Skeletal muscle tissue (tissue), 4 donors: ENCODE measurements around the gene ARID2. TPM values are rescaled to one million over a fixed set of nuclear protein-coding genes. Genes with fewer than 3 reads are reported as not detected.

Experiments used
- H3K27ac ChIP-seq: one replicate; pipeline ENCODE4 v1.7.0; 2013; ENCODE audit warnings: mild to moderate bottlenecking, low read depth, low read length, inconsistent platforms
- H3K27me3 ChIP-seq, 3 donors: one replicate each; pipeline ENCODE4 v1.7.0; 2013; ENCODE audit warnings: low read length in 3 of 3; ENCODE audit not compliant: control insufficient read depth in 3 of 3, insufficient read depth in 3 of 3
- H3K36me3 ChIP-seq, 3 donors: one replicate each; pipeline ENCODE4 v1.7.0; 2013; ENCODE audit warnings: low read length in 3 of 3; ENCODE audit not compliant: control insufficient read depth in 3 of 3, insufficient read depth in 3 of 3
- H3K4me1 ChIP-seq, 3 donors: one replicate each; pipeline ENCODE4 v1.7.0; 2013; ENCODE audit warnings: low read length in 3 of 3, mild to moderate bottlenecking in 3 of 3; ENCODE audit not compliant: control insufficient read depth in 3 of 3, insufficient read depth in 3 of 3
- H3K4me3 ChIP-seq, 3 donors: one replicate each; pipeline ENCODE4 v1.7.0; 2013; ENCODE audit warnings: low read length in 3 of 3
- H3K9ac ChIP-seq, 3 donors: one replicate each; pipeline ENCODE4 v1.7.0; 2013; ENCODE audit warnings: low read length in 3 of 3, mild to moderate bottlenecking in 3 of 3, moderate library complexity in 2 of 3, low read depth in 1 of 3
- H3K9me3 ChIP-seq, 3 donors: one replicate each; pipeline ENCODE4 v1.7.0; 2013; ENCODE audit warnings: low read length in 3 of 3; ENCODE audit not compliant: control insufficient read depth in 3 of 3
- total RNA-seq: library from RNA; depleted of rRNA; stranded (reverse); fragments of >200 nt; gene quantifications from one replicate; pipeline ENCODE4 v1.2.3, GENCODE V29; 2014
- donor health status: Osteomylitis.

Gene ARID2
- total RNA-seq, 1 donor from 2014 or later = 43.3 TPM

GRCh38 chr12:45713078-45713477, 16.4 kb upstream of the ARID2 start:
- H3K27me3 ChIP-seq = no peaks in the 10 kb centered on the region
- no peak overlapping the region for H3K4me3 ChIP-seq
- no peaks in the 10 kb centered on the region for H3K9me3 ChIP-seq
- H3K36me3 ChIP-seq = no peaks in the 10 kb centered on the region
- H3K4me1 ChIP-seq = no peaks in the 10 kb centered on the region
- no peak overlapping the region for H3K9ac ChIP-seq
- no peak overlapping the region for H3K27ac ChIP-seq

DNA sequence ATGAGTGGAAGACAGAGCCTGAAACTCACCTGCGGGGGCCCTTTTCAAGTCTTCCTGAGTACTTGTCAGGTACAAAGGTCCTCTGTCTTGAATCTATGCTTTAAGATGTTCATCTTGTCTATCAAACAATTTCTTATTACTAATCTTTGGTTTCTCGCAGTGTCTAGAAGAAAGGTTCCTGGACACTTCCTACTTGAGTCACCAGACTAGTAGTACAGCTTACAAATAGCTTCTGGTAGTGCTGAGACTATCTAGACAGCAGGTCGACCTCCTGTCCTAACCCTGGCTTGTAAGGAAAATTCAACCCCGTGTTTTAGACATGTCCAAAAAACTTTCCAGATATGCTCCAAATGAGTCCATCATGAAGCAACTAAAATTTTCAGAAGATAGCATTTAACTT, 11.2 kb upstream of the ARID2 start:
- no peaks in the 10 kb centered on the region for H3K36me3 ChIP-seq
- H3K4me3 ChIP-seq = no peak overlapping the region
- no peaks in the 10 kb centered on the region for H3K9me3 ChIP-seq
- no peaks in the 10 kb centered on the region for H3K27me3 ChIP-seq
- H3K4me1 ChIP-seq = peaks cover 0 to 12% (median 2%) of the 10 kb centered on the region in 3 donors
- H3K27ac ChIP-seq = no peak overlapping the region
- H3K9ac ChIP-seq = no peak overlapping the region

DNA sequence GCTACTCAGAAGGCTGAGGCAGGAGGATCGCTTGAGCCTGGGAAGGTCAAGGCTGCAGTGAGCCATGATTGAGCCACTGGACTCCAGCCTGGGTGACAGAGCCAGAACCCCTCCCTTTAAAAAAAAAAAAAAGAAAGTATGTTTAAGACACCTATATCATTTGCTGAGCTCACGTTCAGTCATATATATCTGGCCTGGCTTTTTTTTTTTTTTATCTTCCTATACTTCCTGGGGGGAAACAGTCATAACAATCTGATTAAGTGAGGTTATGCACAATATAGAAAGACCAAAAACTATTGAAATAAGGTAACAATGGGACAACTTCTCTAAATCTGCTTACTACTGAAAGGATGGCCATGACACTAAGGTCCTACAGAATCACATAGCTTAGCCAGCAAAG, 9.4 kb upstream of the ARID2 start:
- Histone ChIP-seq H3K4me3 (no peak overlapping the region), H3K9me3 (no peaks in the 10 kb centered on the region), H3K4me1 (peaks cover 2 to 20% (median 4%) of the 10 kb centered on the region in 3 donors), H3K27ac (no peak overlapping the region), H3K9ac (no peak overlapping the region), H3K36me3 (no peaks in the 10 kb centered on the region), H3K27me3 (no peaks in the 10 kb centered on the region)

DNA sequence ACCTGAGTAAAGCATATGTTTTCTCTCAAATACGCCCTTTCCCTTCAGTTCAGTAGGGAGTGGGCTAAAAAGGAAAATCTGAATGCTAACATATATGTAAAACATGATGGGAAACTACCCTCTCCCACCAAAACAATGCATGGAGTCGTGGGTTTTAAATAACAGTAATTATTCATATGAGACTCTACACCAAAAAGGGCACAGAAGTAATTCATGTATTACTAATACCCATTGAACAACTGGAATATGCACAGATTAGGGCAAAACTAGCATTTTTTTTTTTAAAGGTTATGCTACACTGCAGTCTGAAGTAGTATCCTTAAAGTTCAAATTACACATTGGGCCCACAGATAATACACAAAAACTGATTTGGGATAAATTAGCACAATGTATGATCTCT, 8.1 kb upstream of the ARID2 start:
- no peaks in the 10 kb centered on the region for H3K27me3 ChIP-seq
- peaks cover 6 to 24% (median 8%) of the 10 kb centered on the region in 3 donors for H3K4me1 ChIP-seq
- no peak overlapping the region for H3K4me3 ChIP-seq
- no peaks in the 10 kb centered on the region for H3K9me3 ChIP-seq
- no peaks in the 10 kb centered on the region for H3K36me3 ChIP-seq
- no peak overlapping the region for H3K9ac ChIP-seq
- no peak overlapping the region for H3K27ac ChIP-seq

DNA sequence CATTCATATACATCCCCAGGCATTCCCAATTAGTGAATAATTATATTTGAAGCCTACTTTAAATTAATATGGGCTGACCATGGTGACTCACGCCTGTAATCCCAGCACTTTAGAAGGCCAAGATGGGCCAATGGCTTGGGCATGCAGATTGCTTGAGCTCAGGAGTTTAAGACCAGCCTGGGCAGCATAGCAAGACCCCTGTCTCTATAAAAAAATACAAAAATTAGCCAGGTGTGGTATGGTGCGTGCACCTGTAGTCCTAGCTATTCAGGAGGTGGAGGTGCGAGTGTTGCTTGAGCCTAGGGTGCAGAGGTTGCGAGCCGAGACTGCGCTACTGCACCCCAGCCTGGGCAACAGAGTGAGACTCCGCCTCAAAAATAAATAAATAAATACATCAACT, 7.6 kb upstream of the ARID2 start:
- Histone ChIP-seq H3K27ac (no peak overlapping the region), H3K36me3 (no peaks in the 10 kb centered on the region), H3K4me1 (peaks cover 6 to 24% (median 8%) of the 10 kb centered on the region in 3 donors), H3K4me3 (no peak overlapping the region), H3K9me3 (no peaks in the 10 kb centered on the region), H3K27me3 (no peaks in the 10 kb centered on the region), H3K9ac (no peak overlapping the region)

DNA sequence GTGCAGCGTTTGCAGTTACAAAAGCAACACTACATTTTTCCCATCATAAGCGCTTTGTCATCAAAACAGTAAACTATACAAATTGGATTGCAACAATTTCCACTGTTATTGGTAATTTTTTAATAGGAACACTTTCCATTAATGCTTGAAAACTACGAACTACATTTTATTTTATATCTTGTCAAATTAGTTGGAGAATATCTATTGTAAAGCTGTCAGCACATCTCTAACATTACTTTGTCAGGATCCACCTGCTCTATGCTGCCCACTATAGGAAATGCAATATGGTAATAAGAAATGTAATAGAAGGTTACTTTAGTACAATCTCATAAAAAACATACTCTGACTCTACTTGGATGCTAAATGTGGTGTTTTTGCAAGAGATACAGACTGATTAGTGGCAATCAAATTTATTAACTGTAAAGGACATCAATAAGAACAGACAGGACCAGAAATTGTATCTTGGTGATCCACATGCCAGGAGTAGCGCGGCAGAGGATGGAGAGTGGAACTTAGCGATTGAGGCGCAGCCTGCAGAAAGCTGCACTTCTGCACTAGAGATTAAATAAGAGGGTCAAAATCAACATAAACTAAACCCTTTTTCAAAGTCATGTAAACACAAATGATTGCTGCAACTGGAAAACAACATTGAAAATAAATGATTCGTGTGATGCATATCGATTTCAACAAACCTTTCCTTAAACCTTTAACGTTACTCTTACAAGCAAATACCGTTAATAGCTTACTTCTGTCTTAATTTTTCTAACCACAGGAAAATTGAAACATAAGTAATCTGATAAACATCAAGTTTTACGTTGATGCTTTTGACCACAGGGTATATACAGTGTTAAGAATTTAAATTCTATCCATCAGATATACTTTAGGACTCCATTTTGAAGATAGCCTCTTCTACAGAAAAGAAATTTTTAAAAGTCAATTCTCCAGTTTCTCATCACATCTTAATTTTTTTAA, 3.6 kb upstream of the ARID2 start:
- H3K9me3 ChIP-seq = no peaks in the 10 kb centered on the region
- peak overlapping the region; percentile 99 for H3K27ac ChIP-seq
- peak overlapping the region; percentile 93 to 97 (median 96) for H3K9ac ChIP-seq
- H3K4me3 ChIP-seq = peak overlapping the region; percentile 88 to 95 (median 88)
- H3K4me1 ChIP-seq = peaks cover 6 to 23% (median 6%) of the 10 kb centered on the region in 3 donors
- H3K36me3 ChIP-seq = no peaks in the 10 kb centered on the region
- no peaks in the 10 kb centered on the region for H3K27me3 ChIP-seq

GRCh38 chr12:45726603-45727300, 2.8 kb upstream of the ARID2 start:
- peaks cover 6 to 26% (median 6%) of the 10 kb centered on the region in 3 donors for H3K4me1 ChIP-seq
- no peaks in the 10 kb centered on the region for H3K9me3 ChIP-seq
- peak overlapping the region; percentile 99 for H3K27ac ChIP-seq
- no peaks in the 10 kb centered on the region for H3K27me3 ChIP-seq
- peak overlapping the region; percentile 88 to 95 (median 88) for H3K4me3 ChIP-seq
- H3K36me3 ChIP-seq = no peaks in the 10 kb centered on the region
- H3K9ac ChIP-seq = peak overlapping the region; percentile 93 to 97 (median 96)

DNA sequence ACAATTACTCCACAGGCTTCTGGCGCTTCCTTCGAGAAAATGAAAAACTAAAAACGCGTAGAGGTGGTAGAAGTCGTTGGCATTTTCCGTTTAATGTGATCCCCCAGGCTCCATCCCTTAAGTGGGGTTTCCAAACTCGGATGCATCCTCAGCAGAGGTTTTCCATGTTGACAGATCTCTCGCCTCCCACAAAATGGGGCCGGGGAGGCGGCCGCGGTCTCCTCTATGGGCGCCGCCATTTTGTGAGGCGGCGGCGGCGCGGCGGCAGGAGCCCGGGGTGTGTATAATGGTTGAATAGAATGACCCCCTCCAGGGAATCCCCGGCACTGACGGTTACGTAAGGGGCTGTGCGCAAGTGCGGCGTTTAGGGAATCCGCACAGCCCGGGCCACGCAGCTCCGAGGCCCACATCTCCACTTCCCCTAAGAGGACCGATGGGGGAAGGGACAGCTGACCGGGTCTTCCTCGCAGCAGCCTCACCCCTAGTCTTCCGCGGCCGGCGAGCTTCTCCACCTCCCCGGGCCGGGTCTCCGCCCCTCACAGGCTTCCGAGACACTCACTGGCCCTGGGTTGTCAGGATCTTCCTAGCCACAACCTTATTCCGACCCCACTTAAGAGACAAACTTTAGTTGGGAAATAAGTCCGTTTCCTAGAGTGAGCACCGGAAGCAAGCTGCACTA, 2.1 kb upstream of the ARID2 start:
- H3K4me3 ChIP-seq = peak overlapping the region; percentile 88 to 95 (median 88)

DNA sequence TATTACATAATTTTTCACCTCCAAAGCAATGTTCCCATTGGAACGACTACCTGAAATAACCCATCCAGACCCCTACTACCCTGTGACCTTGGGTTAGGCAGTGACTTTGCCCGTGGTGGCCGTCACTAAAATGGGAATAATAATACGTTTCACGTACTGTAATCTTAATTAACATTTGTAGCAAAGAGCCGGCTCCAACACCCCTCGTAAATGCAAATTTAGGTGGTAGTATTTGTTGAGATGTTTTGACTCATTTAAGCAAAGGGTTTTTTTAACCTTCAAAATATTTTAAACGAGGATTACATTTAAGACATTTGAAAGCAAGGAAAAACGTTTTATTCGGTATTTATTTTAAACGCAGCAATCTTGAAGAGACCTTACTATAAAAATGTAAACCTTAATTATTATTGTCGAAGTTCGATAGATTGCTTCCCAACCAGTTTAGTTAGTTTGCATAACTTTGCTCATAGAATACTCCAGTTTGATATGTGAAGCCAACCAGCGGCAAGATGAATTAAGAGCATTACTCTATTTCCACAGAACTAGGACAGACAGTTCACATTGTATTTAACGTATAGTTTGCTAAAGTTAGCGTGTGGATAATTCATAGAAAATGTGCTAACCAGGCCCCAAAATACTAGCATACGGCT, 1.4 kb upstream of the ARID2 start:
- Histone ChIP-seq H3K4me3 (peak overlapping the region; percentile 88 to 95 (median 88)), H3K27me3 (no peaks in the 10 kb centered on the region), H3K9me3 (no peaks in the 10 kb centered on the region), H3K9ac (peak overlapping the region; percentile 93 to 97 (median 96)), H3K4me1 (peaks cover 9 to 31% (median 14%) of the 10 kb centered on the region in 3 donors), H3K27ac (peak overlapping the region; percentile 99), H3K36me3 (no peaks in the 10 kb centered on the region)

More for the DNA sequence above, 2.1 kb upstream of the ARID2 start:
- H3K9ac ChIP-seq = peak overlapping the region; percentile 93 to 97 (median 96)
- H3K4me1 ChIP-seq = peaks cover 6 to 32% (median 9%) of the 10 kb centered on the region in 3 donors
- peak overlapping the region; percentile 99 for H3K27ac ChIP-seq
- H3K36me3 ChIP-seq = no peaks in the 10 kb centered on the region
- H3K9me3 ChIP-seq = no peaks in the 10 kb centered on the region
- no peaks in the 10 kb centered on the region for H3K27me3 ChIP-seq
